GM23248 (cell line): ENCODE measurements around the gene PANK1.

Source experiments
- EZH2 ChIP-seq: fragments of 200-600 bp; sonication (generic); IDR thresholded peaks from 2 replicates; pipeline ENCODE4 v1.6.1; 2018; ENCODE audit warnings: antibody characterized with exemption, mild to moderate bottlenecking; ENCODE audit not compliant: insufficient read depth, poor library complexity, severe bottlenecking
- EZH2phosphoT487 ChIP-seq: fragments of 200-600 bp; sonication (generic); IDR thresholded peaks from 2 replicates; pipeline ENCODE4 v1.6.1; 2018; ENCODE audit warnings: antibody characterized with exemption, moderate library complexity, mild to moderate bottlenecking, low read depth; ENCODE audit not compliant: insufficient read depth

GRCh38 chr10:89685936-89686335, 40.9 kb upstream of the PANK1 start:
- TF ChIP-seq EZH2: no peak
- TF ChIP-seq EZH2phosphoT487: no peak
